ENCODE results near the gene SDHAF3.

SDHAF3 gene

DNA sequence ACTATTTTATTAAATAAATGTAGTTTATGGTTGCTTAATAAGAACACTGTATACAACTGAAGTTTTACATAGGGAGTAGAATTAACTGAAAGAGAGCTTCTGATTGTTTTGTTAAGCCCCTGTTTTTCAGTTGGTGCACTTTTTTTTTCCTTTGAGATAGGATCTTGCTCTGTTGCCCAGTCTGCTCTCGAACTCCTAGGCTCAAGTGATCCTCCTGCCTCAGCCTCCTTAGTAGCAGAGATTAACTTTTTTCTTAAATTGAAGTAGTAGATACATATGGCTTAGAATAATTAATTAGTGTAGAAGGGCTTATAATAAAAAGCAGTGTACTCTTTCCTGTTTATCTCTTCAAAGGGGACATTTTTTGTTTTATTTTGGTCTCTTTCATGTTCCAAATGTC lies 11.2 kb downstream of the SDHAF3 start:
- H3K4me3 ChIP-seq (ENCODE audit: low read depth in 1 of 2, low read length in 1 of 2), result no peak overlapping the region

DNA sequence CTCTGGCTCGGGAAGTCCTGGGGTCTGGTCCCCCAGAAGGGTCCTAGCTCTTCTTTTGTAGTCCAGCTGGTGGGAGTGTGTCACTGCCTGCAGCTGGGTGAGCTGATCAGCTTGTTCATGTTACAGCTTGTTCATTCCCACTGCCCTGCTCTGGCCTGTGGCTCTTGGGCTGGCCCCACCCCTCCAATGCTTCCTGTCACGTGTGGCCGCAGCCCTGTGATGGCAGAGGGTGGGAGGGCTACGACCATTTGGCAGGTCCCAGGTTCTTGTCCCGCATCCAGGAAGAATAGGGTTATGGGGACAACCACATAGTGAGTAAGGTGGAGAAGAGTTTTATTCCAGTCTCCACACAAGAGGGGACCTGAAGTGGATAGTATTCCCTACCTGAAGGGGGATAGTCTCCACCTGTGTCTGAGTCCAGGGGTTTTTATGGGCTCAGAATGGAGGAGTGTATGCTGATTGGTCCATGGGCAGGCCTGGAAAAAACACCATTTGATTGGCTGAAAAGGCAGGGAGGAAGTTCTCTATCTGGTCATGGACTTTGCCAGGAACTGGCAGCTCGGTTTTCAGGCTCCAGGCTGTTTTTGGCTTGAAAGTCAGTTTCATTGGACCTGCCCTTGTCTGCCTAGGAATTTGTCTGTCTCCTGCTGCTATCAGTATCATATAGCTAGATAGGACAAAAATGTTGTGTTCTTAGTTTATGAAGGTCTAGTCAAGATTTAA lies 13.1 kb downstream of the SDHAF3 start:
- no peaks in the 10 kb centered on the region for H3K27me3 ChIP-seq
- H3K4me3 ChIP-seq (ENCODE audit: low read depth in 1 of 2, low read length in 1 of 2), result no peak overlapping the region
- TF ChIP-seq, protein P1, sequence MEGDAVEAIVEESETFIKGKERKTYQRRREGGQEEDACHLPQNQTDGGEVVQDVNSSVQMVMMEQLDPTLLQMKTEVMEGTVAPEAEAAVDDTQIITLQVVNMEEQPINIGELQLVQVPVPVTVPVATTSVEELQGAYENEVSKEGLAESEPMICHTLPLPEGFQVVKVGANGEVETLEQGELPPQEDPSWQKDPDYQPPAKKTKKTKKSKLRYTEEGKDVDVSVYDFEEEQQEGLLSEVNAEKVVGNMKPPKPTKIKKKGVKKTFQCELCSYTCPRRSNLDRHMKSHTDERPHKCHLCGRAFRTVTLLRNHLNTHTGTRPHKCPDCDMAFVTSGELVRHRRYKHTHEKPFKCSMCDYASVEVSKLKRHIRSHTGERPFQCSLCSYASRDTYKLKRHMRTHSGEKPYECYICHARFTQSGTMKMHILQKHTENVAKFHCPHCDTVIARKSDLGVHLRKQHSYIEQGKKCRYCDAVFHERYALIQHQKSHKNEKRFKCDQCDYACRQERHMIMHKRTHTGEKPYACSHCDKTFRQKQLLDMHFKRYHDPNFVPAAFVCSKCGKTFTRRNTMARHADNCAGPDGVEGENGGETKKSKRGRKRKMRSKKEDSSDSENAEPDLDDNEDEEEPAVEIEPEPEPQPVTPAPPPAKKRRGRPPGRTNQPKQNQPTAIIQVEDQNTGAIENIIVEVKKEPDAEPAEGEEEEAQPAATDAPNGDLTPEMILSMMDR (IDR thresholded peaks at IDR 0.05), result no peak
- no peak overlapping the region for H3K27ac ChIP-seq
- no peaks in the 10 kb centered on the region for H3K36me3 ChIP-seq
- no peaks in the 10 kb centered on the region for H3K4me1 ChIP-seq (ENCODE audit: control insufficient read depth in 1 of 2, insufficient read depth in 1 of 2, low read depth in 1 of 2, low read length in 1 of 2)
- H3K9me3 ChIP-seq, result no peaks in the 10 kb centered on the region

More for the DNA sequence above, 11.2 kb downstream of the SDHAF3 start:
- no peaks in the 10 kb centered on the region for H3K9me3 ChIP-seq
- TF ChIP-seq, protein P1 (IDR thresholded peaks at IDR 0.05), result no peak
- no peaks in the 10 kb centered on the region for H3K27me3 ChIP-seq
- H3K36me3 ChIP-seq, result no peaks in the 10 kb centered on the region
- no peaks in the 10 kb centered on the region for H3K4me1 ChIP-seq (ENCODE audit: control insufficient read depth in 1 of 2, insufficient read depth in 1 of 2, low read depth in 1 of 2, low read length in 1 of 2)
- no peak overlapping the region for H3K27ac ChIP-seq

DNA sequence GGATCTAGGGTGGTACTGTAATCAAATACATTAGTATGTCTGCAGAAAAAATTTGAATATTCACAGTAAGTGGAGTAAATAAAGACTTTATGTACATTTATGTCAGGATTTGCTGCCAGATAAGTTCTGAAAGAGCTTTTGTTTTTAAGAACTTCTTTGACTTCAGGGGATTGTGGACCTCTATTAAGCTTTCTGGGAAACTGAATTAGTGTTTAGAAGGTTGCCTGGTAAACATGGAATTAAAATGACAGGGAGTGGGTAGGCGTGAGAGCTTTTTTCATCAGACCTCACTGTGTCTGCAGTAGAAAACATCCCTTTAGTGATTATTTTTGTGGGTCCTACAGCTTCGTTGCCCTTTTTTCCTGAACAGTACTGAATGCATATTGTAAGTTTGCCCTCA lies 15.7 kb downstream of the SDHAF3 start:
- Histone ChIP-seq H3K36me3 (no peaks in the 10 kb centered on the region), H3K9me3 (no peaks in the 10 kb centered on the region), H3K4me3 (ENCODE audit: low read depth in 1 of 2, low read length in 1 of 2) (no peak overlapping the region), H3K4me1 (ENCODE audit: control insufficient read depth in 1 of 2, insufficient read depth in 1 of 2, low read depth in 1 of 2, low read length in 1 of 2) (no peaks in the 10 kb centered on the region), H3K27ac (no peak overlapping the region), H3K27me3 (no peaks in the 10 kb centered on the region)
- TF ChIP-seq, protein P1 (IDR thresholded peaks at IDR 0.05), result no peak

DNA sequence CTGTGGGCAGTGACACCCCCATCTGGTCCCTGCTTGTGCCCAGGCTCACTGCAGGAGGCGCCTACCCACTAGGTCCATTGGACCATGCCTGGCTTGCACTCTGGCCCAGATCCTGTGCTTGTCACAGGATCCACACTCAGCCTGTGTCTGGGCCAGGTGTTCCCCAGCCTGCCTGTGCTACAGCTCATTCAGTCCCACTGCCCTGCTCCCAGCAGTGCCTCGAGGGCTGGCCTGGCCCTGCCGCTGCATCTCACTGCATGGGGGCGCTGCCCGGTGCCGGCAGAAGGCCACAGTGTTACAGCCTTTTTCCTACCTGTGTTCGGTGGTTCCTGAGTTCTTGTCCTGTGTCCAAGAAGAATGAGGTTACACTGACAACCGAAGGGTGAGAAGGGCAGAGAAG lies 21.3 kb downstream of the SDHAF3 start:
- Histone ChIP-seq H3K36me3 (no peaks in the 10 kb centered on the region), H3K27me3 (no peaks in the 10 kb centered on the region)

DNA sequence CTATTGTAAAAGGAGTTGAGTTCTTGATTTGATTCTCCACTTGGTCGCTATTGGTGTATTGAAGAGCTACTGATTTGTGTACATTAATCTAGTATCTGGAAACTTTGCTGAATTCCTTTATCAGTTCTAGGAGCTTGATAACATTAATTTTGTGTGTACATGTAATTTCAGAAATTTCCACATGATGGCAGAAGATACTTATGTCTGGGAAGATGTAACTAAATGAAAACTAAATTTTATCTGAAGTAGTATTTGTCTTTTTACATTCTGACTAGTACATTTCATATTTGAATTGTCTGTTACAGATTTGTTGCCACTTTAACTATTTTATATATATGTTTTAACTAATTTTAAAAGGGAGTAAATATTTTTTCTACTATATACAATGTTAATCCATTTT lies 27.6 kb downstream of the SDHAF3 start:
- Histone ChIP-seq H3K36me3 (no peaks in the 10 kb centered on the region), H3K4me1 (ENCODE audit: control insufficient read depth in 1 of 2, insufficient read depth in 1 of 2, low read depth in 1 of 2, low read length in 1 of 2) (no peaks in the 10 kb centered on the region), H3K27me3 (no peaks in the 10 kb centered on the region), H3K9me3 (peaks cover 7% of the 10 kb centered on the region), H3K4me3 (ENCODE audit: low read depth in 1 of 2, low read length in 1 of 2) (no peak overlapping the region), H3K27ac (no peak overlapping the region)
- TF ChIP-seq, protein P1 (IDR thresholded peaks at IDR 0.05), result peak; percentile 27

More for the DNA sequence above, 21.3 kb downstream of the SDHAF3 start:
- TF ChIP-seq, protein P1 (IDR thresholded peaks at IDR 0.05), result no peak
- H3K4me1 ChIP-seq (ENCODE audit: control insufficient read depth in 1 of 2, insufficient read depth in 1 of 2, low read depth in 1 of 2, low read length in 1 of 2), result no peaks in the 10 kb centered on the region
- peaks cover 16% of the 10 kb centered on the region for H3K9me3 ChIP-seq
- no peak overlapping the region for H3K4me3 ChIP-seq (ENCODE audit: low read depth in 1 of 2, low read length in 1 of 2)
- no peak overlapping the region for H3K27ac ChIP-seq

Data from neutrophil (primary cell).